Fibroblast of peridontal ligament (primary cell): ENCODE data around the gene PDE1C.
A peak's percentile ranks its signal among the peaks of the same experiment; 100 is the strongest.

ENCODE experiments used
- DNase-seq: peaks from one replicate; pipeline ENCODE4 v3.0.0-alpha.2; 2010; ENCODE audit errors: extremely low read depth

The PDE1C gene

GRCh38 chr7:31776616-31777015, 293.6 kb downstream of the PDE1C start:
- DNase-seq, result peak; percentile 8

- no peak for DNase-seq
These were observed 294.7 kb downstream of the PDE1C start for GRCh38 chr7:31775556-31775955.

GRCh38 chr7:31772211-31772610, 298.0 kb downstream of the PDE1C start:
- no peak for DNase-seq

GRCh38 chr7:31767686-31768358, 302.4 kb downstream of the PDE1C start:
- no peak for DNase-seq

- no peak for DNase-seq
These were observed 305.7 kb downstream of the PDE1C start for GRCh38 chr7:31764462-31764861.

- no peak for DNase-seq
These were observed 306.7 kb downstream of the PDE1C start for GRCh38 chr7:31763548-31763947.

- no peak for DNase-seq
These were observed 308.6 kb downstream of the PDE1C start for GRCh38 chr7:31761646-31762045.

GRCh38 chr7:31758755-31759154, 311.5 kb downstream of the PDE1C start:
- no peak for DNase-seq

GRCh38 chr7:31751726-31752125, 318.5 kb downstream of the PDE1C start:
- DNase-seq, result no peak

- no peak for DNase-seq
These were observed 322.1 kb downstream of the PDE1C start for GRCh38 chr7:31748084-31748483.

GRCh38 chr7:31747553-31747952, 322.7 kb downstream of the PDE1C start:
- no peak for DNase-seq

- peak; percentile 76 for DNase-seq
These were observed 325.8 kb downstream of the PDE1C start for GRCh38 chr7:31744294-31744874.

- no peak for DNase-seq
These were observed 328.4 kb downstream of the PDE1C start for GRCh38 chr7:31741852-31742251.

GRCh38 chr7:31735991-31736982, 333.9 kb downstream of the PDE1C start:
- DNase-seq, result peak; percentile 59

GRCh38 chr7:31734456-31734855, 335.8 kb downstream of the PDE1C start:
- DNase-seq, result peak; percentile 14

GRCh38 chr7:31729195-31729804, 340.9 kb downstream of the PDE1C start:
- DNase-seq, result no peak

- no peak for DNase-seq
These were observed 345.5 kb downstream of the PDE1C start for GRCh38 chr7:31724696-31725095.

- DNase-seq, result no peak
These were observed 349.8 kb downstream of the PDE1C start for GRCh38 chr7:31720366-31720765.

- DNase-seq, result no peak
These were observed 353.9 kb downstream of the PDE1C start for GRCh38 chr7:31716355-31716754.

- no peak for DNase-seq
These were observed 360.0 kb downstream of the PDE1C start for GRCh38 chr7:31710171-31710570.

GRCh38 chr7:31707089-31707488, 363.1 kb downstream of the PDE1C start:
- no peak for DNase-seq

GRCh38 chr7:31705377-31705776, 364.8 kb downstream of the PDE1C start:
- DNase-seq, result no peak
